Activated T-cell treated with anti-CD3 and anti-CD28 coated beads, Interleukin-2, amount 50 U/mL, for 1 hour (primary cell): Measurements from ENCODE around the gene CASKIN2.
"Not testable (repeated sequence)": the region's sequence is repeated elsewhere in the genome, so short reads cannot be mapped to it uniquely, and the experiment has no call there.

Source experiments
- DNase-seq: peaks from one replicate; pipeline ENCODE4 v3.0.0-alpha.2; 2020

Gene CASKIN2

GRCh38 chr17:75488693-75489510 lies 26.4 kb downstream of the CASKIN2 start:
- DNase-seq, result no peak

- DNase-seq, result peak; percentile 48
Observed at GRCh38 chr17:75487351-75488070, 27.8 kb downstream of the CASKIN2 start.

- no peak for DNase-seq
Observed at GRCh38 chr17:75486951-75487350, 28.4 kb downstream of the CASKIN2 start.

- no peak for DNase-seq
Observed at GRCh38 chr17:75486151-75486550, 29.2 kb downstream of the CASKIN2 start.

GRCh38 chr17:75485688-75486087 lies 29.6 kb downstream of the CASKIN2 start:
- DNase-seq, result no peak

GRCh38 chr17:75482098-75482942 lies 33.0 kb downstream of the CASKIN2 start:
- no peak for DNase-seq

GRCh38 chr17:75481194-75482068 lies 33.9 kb downstream of the CASKIN2 start:
- DNase-seq, result no peak

- no peak for DNase-seq
Observed at GRCh38 chr17:75480281-75480680, 35.1 kb downstream of the CASKIN2 start.

GRCh38 chr17:75478508-75478907 lies 36.8 kb downstream of the CASKIN2 start:
- DNase-seq, result no peak

- DNase-seq, result not testable (repeated sequence)
Observed at GRCh38 chr17:75477490-75477862, 37.9 kb downstream of the CASKIN2 start.

GRCh38 chr17:75476752-75477489 lies 38.4 kb downstream of the CASKIN2 start:
- no peak for DNase-seq

GRCh38 chr17:75476271-75476671 lies 39.1 kb downstream of the CASKIN2 start:
- no peak for DNase-seq

GRCh38 chr17:75475851-75476250 lies 39.5 kb downstream of the CASKIN2 start:
- no peak for DNase-seq

- DNase-seq, result no peak
Observed at GRCh38 chr17:75475144-75475835, 40.0 kb downstream of the CASKIN2 start.

GRCh38 chr17:75474736-75475135 lies 40.6 kb downstream of the CASKIN2 start:
- DNase-seq, result no peak

- DNase-seq, result no peak
Observed at GRCh38 chr17:75473246-75473645, 42.1 kb downstream of the CASKIN2 start.

- DNase-seq, result no peak
Observed at GRCh38 chr17:75472119-75472518, 43.2 kb downstream of the CASKIN2 start.

GRCh38 chr17:75471207-75471606 lies 44.1 kb downstream of the CASKIN2 start:
- no peak for DNase-seq

- no peak for DNase-seq
Observed at GRCh38 chr17:75468779-75469373, 46.5 kb downstream of the CASKIN2 start.

GRCh38 chr17:75468291-75468754 lies 47.0 kb downstream of the CASKIN2 start:
- DNase-seq, result no peak
